Measurements from ENCODE around the gene SH3BP4. TPM values are rescaled to one million over a fixed set of nuclear protein-coding genes. Genes with fewer than 3 reads are reported as not detected.
"Not testable (repeated sequence)": the region's sequence is repeated elsewhere in the genome, so short reads cannot be mapped to it uniquely, and the experiment has no call there.

SH3BP4 gene
- polyA plus RNA-seq, 2 of the 4 experiments (the other 2 are of a cell fraction) = 22.6 to 35.7 TPM

GRCh38 chr2:235055891-235056516 is 104.2 kb downstream of the SH3BP4 start:
- DNase-seq (ENCODE audit: low read depth in 1 of 2, low spot score in 1 of 2) (peak; percentile 69 to 77), ATAC-seq (peak; percentile 74), FAIRE-seq (no peak)
- TF ChIP-seq CTCF (IDR thresholded peaks at IDR 0.05) (peak; percentile 63), SMC3 (IDR thresholded peaks at IDR 0.05) (peak; percentile 72), RAD21 (conservative IDR thresholded peaks at IDR 0.05 in 1 of 2, IDR thresholded peaks at IDR 0.05 in 1 of 2) (peak; percentile 70 to 80), PHF8 (IDR thresholded peaks at IDR 0.05; ENCODE audit: borderline replicate concordance, low read depth) (no peak), NFE2L2 (conservative IDR thresholded peaks at IDR 0.05; ENCODE audit: low read length) (peak; percentile 41)
- Histone ChIP-seq H3K4me2 (no peak overlapping the region), H3K9me3 (no peaks in the 10 kb centered on the region), H3K27ac (peak overlapping the region in 1 of 2 experiments; percentile 47; a peak in 3 of 6 replicates), H3K4me1 (peaks cover 2% of the 10 kb centered on the region), H3K4me3 (no peak overlapping the region)
- ChIA-PET POLR2A (no interaction called here), CTCF (interaction anchor here (0.6 to 2.1 kb wide), 11 partner anchors 10 to 511 kb away, joined by 3 to 8 read pairs (median 4); no protein-coding TSS in a partner anchor)
- 70% methylated on average over 12 of the region's 12 CpGs for WGBS (ENCODE audit: missing lambda C conversion rate)

- no peaks in the 10 kb centered on the region for H3K9me3 ChIP-seq
- ATAC-seq (no peak), DNase-seq (ENCODE audit: low read depth in 1 of 2, low spot score in 1 of 2) (no peak), FAIRE-seq (no peak)
- TF ChIP-seq RNF2 (IDR thresholded peaks at IDR 0.05; ENCODE audit: borderline replicate concordance, low read depth) = no peak
- TF ChIP-seq POLR2AphosphoS2 (conservative IDR thresholded peaks at IDR 0.05; ENCODE audit: low read length) = no peak
- TF ChIP-seq ESRRA (IDR thresholded peaks at IDR 0.05; ENCODE audit: borderline replicate concordance, low read length) = no peak
- TF ChIP-seq JUNB (IDR thresholded peaks at IDR 0.05) = no peak
- TF ChIP-seq MAZ (IDR thresholded peaks at IDR 0.05; ENCODE audit: borderline replicate concordance, low read depth, low read length) = no peak
- no peak for TF ChIP-seq PHF8 (IDR thresholded peaks at IDR 0.05; ENCODE audit: borderline replicate concordance, low read depth)
- no peak for TF ChIP-seq FOXS1 (CRISPR knock-in tag; IDR thresholded peaks at IDR 0.05)
- TF ChIP-seq CHD2 (IDR thresholded peaks at IDR 0.05; ENCODE audit: low read length, partially characterized antibody) = no peak
- no peak for TF ChIP-seq RCOR1 (IDR thresholded peaks at IDR 0.05; ENCODE audit: low read depth, low read length)
- TF ChIP-seq KDM1A (IDR thresholded peaks at IDR 0.05; ENCODE audit: low read depth) = no peak
- no peak for TF ChIP-seq HEYL (CRISPR knock-in tag; IDR thresholded peaks at IDR 0.05)
- TF ChIP-seq EHMT2 (IDR thresholded peaks at IDR 0.05; ENCODE audit: low read depth) = no peak
- TF ChIP-seq MAFK (IDR thresholded peaks at IDR 0.05; ENCODE audit: partially characterized antibody) = no peak
- no peak for TF ChIP-seq CTCF (IDR thresholded peaks at IDR 0.05)
- no peak for TF ChIP-seq HOXB5 (CRISPR knock-in tag; IDR thresholded peaks at IDR 0.05)
- TF ChIP-seq HOXB13 (CRISPR knock-in tag; IDR thresholded peaks at IDR 0.05; ENCODE audit: low read depth) = no peak
- no peaks in the 10 kb centered on the region for H3K4me1 ChIP-seq
- no peak overlapping the region for H3K4me2 ChIP-seq
- H3K27ac ChIP-seq = no peak overlapping the region
- WGBS (ENCODE audit: missing lambda C conversion rate) = 92% methylated on average over 6 of the region's 6 CpGs
- ChIA-PET POLR2A (interaction anchor here (0.8 kb wide), 1 partner anchor 60 kb away, joined by 3 read pairs; no protein-coding TSS in a partner anchor), CTCF (interaction anchor here (0.6 to 2.1 kb wide), 10 partner anchors 9 to 562 kb away, joined by 3 to 7 read pairs (median 4); no protein-coding TSS in a partner anchor)
- H3K4me3 ChIP-seq = no peak overlapping the region
Observed at GRCh38 chr2:235056768-235057167, 105.0 kb downstream of the SH3BP4 start.

GRCh38 chr2:235057616-235058015 is 105.8 kb downstream of the SH3BP4 start:
- H3K9me3 ChIP-seq; H3K4me2 ChIP-seq; POLR2A ChIA-PET; DNase-seq (ENCODE audit: low read depth in 1 of 2, low spot score in 1 of 2); ATAC-seq; H3K4me1 ChIP-seq; FAIRE-seq; H3K4me3 ChIP-seq; H3K27ac ChIP-seq: not testable (repeated sequence)
- CTCF ChIA-PET = interaction anchor here (0.9 to 1.5 kb wide), 5 partner anchors 8 to 512 kb away, joined by 3 to 7 read pairs (median 5); no protein-coding TSS in a partner anchor
- WGBS (ENCODE audit: missing lambda C conversion rate) = 70% methylated on average over 3 of the region's 3 CpGs

All from A549 (cell line).